ENCODE results near the gene MYEF2. TPM values are rescaled to one million over a fixed set of nuclear protein-coding genes. Genes with fewer than 3 reads are reported as not detected.

MYEF2 gene
- polyA plus RNA-seq, 3 donors: 3.0 to 9.9 (median 3.5) TPM

GRCh38 chr15:48168616-48169015, 9.5 kb downstream of the MYEF2 start:
- WGBS, 3 donors: 55 to 63% (median 59%) methylated on average over 3 of the region's 3 CpGs
- H3K27ac ChIP-seq (ENCODE audit: low read depth, low read length): no peak overlapping the region

GRCh38 chr15:48153526-48153925, 24.6 kb downstream of the MYEF2 start:
- H3K27ac ChIP-seq (ENCODE audit: low read depth, low read length): no peak overlapping the region
- WGBS, 3 donors: 94 to 97% (median 95%) methylated on average over 2 of the region's 2 CpGs

DNA sequence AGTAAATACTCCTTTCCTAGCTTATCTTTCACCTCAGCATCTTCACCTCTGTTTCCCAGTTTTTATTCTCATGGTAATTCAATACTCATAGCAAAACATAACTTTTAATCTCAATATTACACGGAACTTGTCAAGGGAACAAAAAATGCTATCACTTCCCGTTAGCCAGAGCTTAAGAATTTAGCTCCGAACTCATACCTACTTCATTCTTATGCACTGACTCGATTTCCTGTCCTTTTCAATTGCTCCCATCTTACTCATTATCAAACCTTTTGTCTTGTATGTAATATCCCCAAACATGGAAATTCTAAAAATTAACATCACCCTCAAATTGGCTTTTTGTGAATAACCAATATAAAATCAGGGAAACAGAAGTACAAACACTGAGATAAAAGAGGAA, 28.2 kb downstream of the MYEF2 start:
- WGBS, 3 donors: 80 to 89% (median 83%) methylated on average over 4 of the region's 4 CpGs
- no peak overlapping the region for H3K27ac ChIP-seq (ENCODE audit: low read depth, low read length)

GRCh38 chr15:48147358-48147757, 30.7 kb downstream of the MYEF2 start:
- H3K27ac ChIP-seq (ENCODE audit: low read depth, low read length): no peak overlapping the region

DNA sequence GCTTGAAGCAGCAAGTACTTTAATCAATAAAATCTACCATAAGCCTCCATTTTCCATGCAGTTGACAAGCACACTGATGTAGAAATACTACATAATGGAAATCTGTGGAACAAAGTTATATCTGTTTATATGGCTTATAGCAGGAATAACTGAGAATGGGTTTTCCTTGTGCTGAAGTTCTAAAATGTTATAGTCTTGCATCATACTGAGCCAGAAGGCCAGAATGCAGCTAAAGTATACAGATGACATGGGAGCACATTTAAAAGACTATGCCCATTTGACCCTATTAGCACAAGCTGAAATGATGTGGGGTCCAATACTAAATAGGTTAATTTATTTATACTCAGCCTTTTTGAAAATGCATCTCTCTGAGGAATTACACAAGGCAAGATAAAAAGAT, 32.2 kb downstream of the MYEF2 start:
- H3K27ac ChIP-seq (ENCODE audit: low read depth, low read length): no peak overlapping the region

- no peak overlapping the region for H3K27ac ChIP-seq (ENCODE audit: low read depth, low read length)
- 26 to 68% (median 38%) methylated on average over 1 of the region's 1 CpG for WGBS, 3 donors
Measured at GRCh38 chr15:48144889-48145288, 33.2 kb downstream of the MYEF2 start.

DNA sequence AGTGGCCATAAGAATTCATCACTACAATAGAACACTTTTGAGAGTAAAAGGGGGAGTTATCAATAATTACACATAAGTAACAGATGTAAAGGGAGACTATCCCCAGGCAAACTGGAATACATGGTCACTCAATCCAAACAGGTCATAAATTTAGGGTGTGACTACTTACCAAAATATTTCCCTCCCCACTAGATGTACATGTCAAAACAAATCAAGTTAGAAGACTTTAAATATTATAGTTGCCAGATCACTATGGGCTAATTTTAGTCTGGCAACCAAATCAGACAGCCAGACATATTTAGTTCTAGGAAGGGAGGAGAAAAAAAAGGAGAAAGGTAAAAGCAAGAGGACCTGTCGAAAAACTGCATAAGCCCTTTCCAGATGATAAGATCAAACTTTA, 34.2 kb downstream of the MYEF2 start:
- H3K27ac ChIP-seq (ENCODE audit: low read depth, low read length): no peak overlapping the region

GRCh38 chr15:48132874-48133273, 45.2 kb downstream of the MYEF2 start:
- H3K27ac ChIP-seq (ENCODE audit: low read depth, low read length): no peak overlapping the region
- WGBS, 3 donors: 86 to 93% (median 92%) methylated on average over 6 of the region's 6 CpGs

More for the DNA sequence above, 34.2 kb downstream of the MYEF2 start:
- 82 to 100% (median 85%) methylated on average over 1 of the region's 1 CpG for WGBS, 3 donors

DNA sequence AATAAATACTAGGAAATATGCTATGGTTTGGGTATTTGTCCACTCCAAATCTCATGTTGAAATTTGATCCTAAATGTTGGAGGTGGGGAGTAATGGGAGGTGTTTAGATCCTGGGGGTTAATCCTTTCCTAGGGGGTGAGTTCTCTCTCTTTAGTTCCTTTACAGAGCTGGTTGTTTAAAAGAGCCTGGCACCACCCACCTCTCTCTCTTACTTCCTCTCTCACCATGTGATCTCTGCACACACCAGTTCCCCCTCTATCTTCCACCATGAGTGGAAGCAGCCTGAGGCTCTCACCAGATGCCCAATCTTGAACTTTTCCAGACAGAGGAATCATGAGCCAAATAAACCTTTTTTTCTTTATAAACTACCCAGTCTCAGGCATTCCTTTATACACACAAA, 46.8 kb downstream of the MYEF2 start:
- no peak overlapping the region for H3K27ac ChIP-seq (ENCODE audit: low read depth, low read length)

GRCh38 chr15:48126667-48127355, 51.3 kb downstream of the MYEF2 start:
- H3K27ac ChIP-seq (ENCODE audit: low read depth, low read length): no peak overlapping the region

DNA sequence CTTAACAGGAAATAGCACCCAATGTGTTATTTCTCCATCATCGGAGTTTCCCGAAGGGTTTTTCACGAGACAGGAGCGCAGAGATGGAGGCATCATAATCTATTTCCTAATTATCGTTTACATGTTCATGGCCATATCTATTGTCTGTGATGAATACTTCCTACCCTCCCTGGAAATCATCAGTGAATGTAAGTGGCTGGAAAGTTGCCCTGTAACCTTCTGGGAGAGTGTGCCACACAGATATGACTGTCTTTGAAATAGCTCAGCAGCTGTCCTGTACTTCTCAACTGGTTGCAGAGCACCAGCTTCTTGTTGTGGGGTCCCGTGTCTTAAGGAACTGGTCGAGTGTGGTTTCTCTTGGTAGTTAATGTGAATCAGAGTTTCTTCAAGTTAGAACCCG, 56.2 kb downstream of the MYEF2 start:
- 78 to 81% (median 78%) methylated on average over 8 of the region's 8 CpGs for WGBS, 3 donors
- H3K27ac ChIP-seq (ENCODE audit: low read depth, low read length): no peak overlapping the region

More at GRCh38 chr15:48126667-48127355, 51.3 kb downstream of the MYEF2 start:
- 56 to 85% (median 80%) methylated on average over 6 of the region's 6 CpGs for WGBS, 3 donors

DNA sequence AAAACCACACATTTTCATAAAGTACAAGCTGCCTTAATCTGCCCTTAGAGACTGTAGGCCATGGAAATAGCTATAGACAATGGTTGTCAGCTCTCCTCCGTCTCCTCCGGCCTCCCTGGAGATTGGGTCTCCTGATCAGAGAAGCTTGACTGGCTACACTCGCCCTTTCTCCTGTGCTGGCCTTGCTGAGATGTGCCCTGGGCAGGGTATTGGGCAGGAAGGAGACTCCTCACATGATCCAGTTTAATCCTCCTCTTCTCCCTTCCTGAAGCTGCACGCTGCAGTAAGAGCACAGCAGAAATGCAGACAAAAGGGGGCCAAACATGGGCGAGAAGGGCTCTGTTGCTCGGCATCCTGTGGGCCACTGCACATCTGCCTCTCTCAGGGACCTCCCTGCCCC, 57.4 kb downstream of the MYEF2 start, which contains the start of gene SLC24A5:
Gene SLC24A5, plus strand, starts transcription at position 246 of the 400 bp plus-strand sequence. Its CDS starts 55 bp downstream, at position 301.
- 82 to 85% (median 84%) methylated on average over 6 of the region's 6 CpGs for WGBS, 3 donors

GRCh38 chr15:48119277-48119676, 58.8 kb downstream of the MYEF2 start:
- WGBS, 3 donors: 60 to 72% (median 71%) methylated on average over 5 of the region's 5 CpGs
- no peak overlapping the region for H3K27ac ChIP-seq (ENCODE audit: low read depth, low read length)

More for the DNA sequence above, 57.4 kb downstream of the MYEF2 start, which contains the start of gene SLC24A5:
- H3K27ac ChIP-seq (ENCODE audit: low read depth, low read length): no peak within 1 kb of the TSS

GRCh38 chr15:48112242-48112641, 65.9 kb downstream of the MYEF2 start:
- 22 to 45% (median 44%) methylated on average over 6 of the region's 6 CpGs for WGBS, 3 donors
- H3K27ac ChIP-seq (ENCODE audit: low read depth, low read length): no peak overlapping the region

DNA sequence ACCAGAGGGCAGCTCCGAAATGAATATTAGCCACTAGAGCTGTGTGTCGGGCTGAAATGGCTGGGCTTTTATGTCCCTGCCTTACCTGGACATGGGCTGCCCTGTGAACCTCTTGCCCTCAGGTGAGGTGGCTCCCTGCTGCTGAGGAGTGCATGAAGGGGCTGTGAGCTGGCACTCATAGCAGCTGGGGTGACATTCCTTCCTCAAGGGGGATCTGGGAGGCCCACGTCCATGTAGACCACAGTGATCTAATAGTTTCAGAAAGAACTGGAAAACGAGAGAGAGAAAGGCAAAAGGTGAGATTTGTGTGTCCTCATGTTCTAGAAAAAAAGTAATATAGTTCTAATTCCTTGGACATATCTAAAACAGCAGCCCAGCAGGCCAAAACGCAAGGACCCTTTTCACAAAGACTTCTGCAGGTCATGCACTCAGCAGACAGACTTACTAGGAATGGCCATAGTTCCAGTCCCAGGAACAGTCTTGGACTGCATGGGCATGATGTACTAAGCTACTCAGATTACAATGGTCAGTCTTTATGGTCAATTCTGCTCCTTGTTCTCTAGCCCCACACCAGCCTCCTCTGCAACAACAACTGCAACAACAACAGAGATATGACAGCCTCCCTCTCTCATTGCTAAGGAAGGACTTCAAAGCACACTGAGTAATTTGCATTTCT, 68.1 kb downstream of the MYEF2 start:
- 58 to 78% (median 75%) methylated on average over 5 of the region's 5 CpGs for WGBS, 3 donors

DNA sequence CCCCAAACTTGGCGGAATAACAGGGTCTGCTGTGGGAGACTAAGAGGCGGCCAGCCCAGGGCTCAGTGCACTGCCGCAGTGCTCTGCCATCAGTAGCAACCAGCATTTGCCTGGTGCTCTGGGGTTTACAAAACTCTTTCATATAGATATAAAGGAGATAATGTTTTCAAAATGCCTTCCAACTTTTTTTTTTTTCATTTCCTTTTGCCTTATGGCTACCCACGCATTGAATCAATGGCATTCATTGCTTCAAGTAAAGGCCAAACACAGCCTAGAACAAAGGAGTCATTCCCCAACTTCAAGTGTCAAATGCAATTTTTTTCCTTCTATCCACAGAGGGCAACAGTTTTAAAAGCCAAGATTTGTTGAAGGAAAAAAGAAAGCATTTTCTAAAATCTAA, 68.9 kb downstream of the MYEF2 start:
- H3K27ac ChIP-seq (ENCODE audit: low read depth, low read length): no peak overlapping the region
- WGBS, 3 donors: 92 to 95% (median 94%) methylated on average over 4 of the region's 4 CpGs

More for the DNA sequence above, 68.1 kb downstream of the MYEF2 start:
- no peak overlapping the region for H3K27ac ChIP-seq (ENCODE audit: low read depth, low read length)

GRCh38 chr15:48105936-48106335, 72.2 kb downstream of the MYEF2 start:
- 43 to 49% (median 45%) methylated on average over 2 of the region's 2 CpGs for WGBS, 3 donors

DNA sequence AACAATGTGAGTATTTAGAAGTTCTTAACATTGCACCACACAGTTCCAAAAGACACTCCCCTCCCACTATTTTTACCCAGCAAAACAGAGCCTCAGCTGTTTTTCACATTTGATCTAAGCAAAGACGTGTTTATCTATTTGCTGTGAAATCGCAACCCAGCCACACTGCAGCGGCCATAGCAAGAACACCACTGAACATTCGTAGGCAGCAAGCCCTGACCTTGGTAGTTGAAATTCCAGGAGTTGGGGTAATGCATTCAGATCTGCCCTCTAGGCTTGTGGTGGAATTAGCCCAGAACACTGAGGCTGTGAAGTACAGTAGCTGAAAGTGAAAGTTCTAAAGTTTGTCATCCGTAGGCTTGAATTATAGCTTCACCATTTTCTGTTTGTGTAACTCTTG, 74.4 kb downstream of the MYEF2 start:
- H3K27ac ChIP-seq (ENCODE audit: low read depth, low read length): no peak overlapping the region
- WGBS, 3 donors: 77 to 85% (median 80%) methylated on average over 5 of the region's 5 CpGs

More at GRCh38 chr15:48105936-48106335, 72.2 kb downstream of the MYEF2 start:
- H3K27ac ChIP-seq (ENCODE audit: low read depth, low read length): no peak overlapping the region

DNA sequence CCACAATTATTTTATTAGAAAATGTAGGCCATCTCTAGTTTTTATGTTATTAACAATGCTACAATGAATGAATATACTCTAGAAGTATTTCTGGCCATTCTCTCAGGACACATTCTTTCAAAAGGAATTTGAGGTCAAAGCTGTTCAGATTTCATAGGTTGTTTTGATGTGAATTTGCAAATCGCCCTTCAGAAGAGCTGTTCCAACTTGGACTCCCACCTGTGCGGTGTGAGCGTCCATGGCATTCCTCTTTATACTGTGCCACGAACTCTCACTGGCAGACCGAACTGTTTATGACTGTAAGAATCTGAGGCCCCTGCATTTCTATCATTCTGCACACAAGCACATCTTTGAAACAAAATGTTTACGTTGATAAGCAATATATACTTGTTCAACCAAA, 75.9 kb downstream of the MYEF2 start:
- no peak overlapping the region for H3K27ac ChIP-seq (ENCODE audit: low read depth, low read length)
- WGBS, 3 donors: 67 to 76% (median 74%) methylated on average over 6 of the region's 6 CpGs
